Esophagus muscularis mucosa (tissue), 4 donors: ENCODE data around the gene BEND6. TPM values are rescaled to one million over a fixed set of nuclear protein-coding genes. Genes with fewer than 3 reads are reported as not detected.

ENCODE experiments used
- DNase-seq: peaks from one replicate; pipeline ENCODE4 v3.0.0-alpha.2; 2017; ENCODE audit errors: extremely low spot score
- H3K27ac ChIP-seq, 4 donors: fragments of 200-600 bp; sonication (generic); replicated peaks in 1 of 4; 1 replicate in 3 of 4; 2 replicates in 1 of 4; pipeline ENCODE4 v1.5.1; 2016 to 2019; ENCODE audit warnings: mild to moderate bottlenecking in 1 of 4
- H3K27me3 ChIP-seq, 4 donors: fragments of 200-600 bp; sonication (generic); one replicate each; pipeline versions ENCODE4 v1.5.1 to v1.6.0; 2016 to 2019
- H3K36me3 ChIP-seq, 4 donors: fragments of 200-600 bp; sonication (generic); one replicate each; pipeline ENCODE4 v1.5.1; 2016 to 2019
- H3K4me1 ChIP-seq, 4 donors: fragments of 200-600 bp; sonication (generic); one replicate each; pipeline ENCODE4 v1.5.1; 2016 to 2019
- H3K4me3 ChIP-seq, 4 donors: fragments of 200-600 bp; sonication (generic); 1 replicate in 2 of 4; 2 replicates in 2 of 4; pipeline ENCODE4 v1.5.1; 2016 to 2019; ENCODE audit warnings: mild to moderate bottlenecking in 4 of 4, moderate library complexity in 1 of 4
- H3K9me3 ChIP-seq, 4 donors: fragments of 200-600 bp; sonication (generic); 1 replicate in 3 of 4; 2 replicates in 1 of 4; pipeline ENCODE4 v1.5.1; 2016 to 2019
- EP300 ChIP-seq: sonication (generic); formaldehyde crosslinking; IDR thresholded peaks from one replicate; pipeline ENCODE4 v1.6.1; 2017; ENCODE audit warnings: antibody characterized with exemption
- POLR2A ChIP-seq: fragments of 450-650 bp; IDR thresholded peaks from one replicate; pipeline ENCODE4 v1.6.1; 2017; ENCODE audit warnings: antibody characterized with exemption, moderate library complexity, mild to moderate bottlenecking, low read depth
- POLR2AphosphoS5 ChIP-seq, 2 donors: sonication (generic); formaldehyde crosslinking; IDR thresholded peaks; one replicate each; pipeline ENCODE4 v1.6.1; 2017; ENCODE audit warnings: antibody characterized with exemption in 2 of 2
- WGBS: methylation state at CpG from one replicate; pipeline ENCODE4 v1.1.5; 2018; 5-methylcytosine and 5-hydroxymethylcytosine counted together
- intact Hi-C: fragments of 100-400 bp; cut with DNase I; formaldehyde crosslinking; loops from one replicate; pipeline ENCODE4 v1.15.1; 2023
- total RNA-seq, 4 donors: library from RNA; depleted of rRNA; stranded (reverse); fragments of >200 nt; gene quantifications; one replicate each; pipeline versions ENCODE4 v1.1.0 to v1.2.1, GENCODE V29; 2016
- TF ChIP-seq, protein P1 (sequence below), 3 experiments: fragments of 200-600 bp in 2 of 3; fragments of 450-650 bp in 1 of 3; sonication (generic) in 2 of 3; IDR thresholded peaks; one replicate each; pipeline ENCODE4 v1.5.1; 2017 to 2019; ENCODE audit warnings: antibody characterized with exemption in 3 of 3, mild to moderate bottlenecking in 2 of 3, moderate library complexity in 1 of 3

The BEND6 gene
- total RNA-seq, 4 donors from 2014 or later = 0.45 to 1.7 (median 1.5) TPM

DNA sequence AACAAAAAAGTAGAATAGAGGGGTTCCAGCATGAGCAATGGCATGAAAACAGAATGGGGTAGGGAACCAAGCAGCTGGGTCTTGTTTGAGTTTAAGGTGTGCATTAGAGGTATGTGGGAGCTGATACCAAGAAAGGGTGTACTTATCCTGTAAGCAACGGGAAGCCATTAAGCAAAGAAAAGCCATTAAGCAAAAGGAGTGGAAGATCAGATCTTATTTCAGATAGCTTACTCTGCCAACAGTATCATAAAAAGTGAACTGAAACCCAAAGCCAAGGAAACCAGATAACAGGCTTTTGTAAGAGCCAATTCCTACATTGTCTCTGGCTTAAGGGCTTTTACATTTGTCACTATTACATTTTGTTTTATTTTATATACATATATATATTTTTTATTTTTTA, 21.3 kb upstream of the BEND6 start:
- H3K4me3 ChIP-seq = no peak overlapping the region
- no peaks in the 10 kb centered on the region for H3K4me1 ChIP-seq
- no peak for TF ChIP-seq POLR2A
- no peak for TF ChIP-seq POLR2AphosphoS5 (IDR thresholded peaks at IDR 0.05)
- TF ChIP-seq, protein P1, sequence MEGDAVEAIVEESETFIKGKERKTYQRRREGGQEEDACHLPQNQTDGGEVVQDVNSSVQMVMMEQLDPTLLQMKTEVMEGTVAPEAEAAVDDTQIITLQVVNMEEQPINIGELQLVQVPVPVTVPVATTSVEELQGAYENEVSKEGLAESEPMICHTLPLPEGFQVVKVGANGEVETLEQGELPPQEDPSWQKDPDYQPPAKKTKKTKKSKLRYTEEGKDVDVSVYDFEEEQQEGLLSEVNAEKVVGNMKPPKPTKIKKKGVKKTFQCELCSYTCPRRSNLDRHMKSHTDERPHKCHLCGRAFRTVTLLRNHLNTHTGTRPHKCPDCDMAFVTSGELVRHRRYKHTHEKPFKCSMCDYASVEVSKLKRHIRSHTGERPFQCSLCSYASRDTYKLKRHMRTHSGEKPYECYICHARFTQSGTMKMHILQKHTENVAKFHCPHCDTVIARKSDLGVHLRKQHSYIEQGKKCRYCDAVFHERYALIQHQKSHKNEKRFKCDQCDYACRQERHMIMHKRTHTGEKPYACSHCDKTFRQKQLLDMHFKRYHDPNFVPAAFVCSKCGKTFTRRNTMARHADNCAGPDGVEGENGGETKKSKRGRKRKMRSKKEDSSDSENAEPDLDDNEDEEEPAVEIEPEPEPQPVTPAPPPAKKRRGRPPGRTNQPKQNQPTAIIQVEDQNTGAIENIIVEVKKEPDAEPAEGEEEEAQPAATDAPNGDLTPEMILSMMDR (IDR thresholded peaks at IDR 0.05) = no peak
- no peak for TF ChIP-seq EP300
- no peaks in the 10 kb centered on the region for H3K9me3 ChIP-seq
- no peak overlapping the region for H3K27ac ChIP-seq
- 62% methylated on average over 1 of the region's 1 CpG for WGBS
- no peaks in the 10 kb centered on the region for H3K36me3 ChIP-seq
- intact Hi-C loops = no loop called here
- no peak for DNase-seq
- H3K27me3 ChIP-seq = no peaks in the 10 kb centered on the region

DNA sequence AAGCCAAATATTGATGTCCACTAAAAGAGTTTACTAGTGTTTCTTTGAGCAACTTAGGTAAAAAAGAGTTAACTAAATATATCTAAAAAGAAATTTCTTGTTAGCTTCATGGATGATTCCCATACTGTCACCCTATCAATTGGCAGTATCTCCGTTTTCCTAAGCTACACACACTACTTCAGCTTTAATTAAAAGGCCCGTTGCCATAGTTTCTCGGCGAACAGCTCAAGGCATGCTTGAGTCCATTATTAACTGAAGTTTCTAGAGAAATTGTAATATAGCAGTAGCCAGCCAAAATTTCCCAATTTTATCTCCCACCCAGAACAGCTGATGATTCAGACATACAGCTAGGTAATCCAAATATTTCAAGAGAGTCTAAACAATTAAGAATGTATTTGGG, 20.0 kb upstream of the BEND6 start:
- intact Hi-C loops = no loop called here

DNA sequence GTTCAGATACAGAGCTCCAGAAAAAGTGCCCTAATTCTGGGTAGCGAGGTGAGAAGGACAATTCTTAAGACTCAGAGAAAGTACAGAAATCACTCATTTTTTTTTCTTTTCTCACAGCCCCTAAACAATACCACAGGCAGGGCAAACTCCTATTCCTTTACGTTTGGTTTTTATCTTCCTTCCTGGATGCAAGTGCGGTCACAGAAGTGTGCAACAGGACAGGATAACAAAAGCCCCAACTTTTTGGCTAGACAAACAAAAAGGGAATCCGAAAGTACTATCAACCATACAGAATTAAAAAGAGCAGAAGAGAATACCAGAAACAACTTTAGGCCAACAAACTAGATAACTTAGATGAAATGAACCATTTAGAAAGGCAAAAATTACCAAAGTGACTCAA, 18.4 kb upstream of the BEND6 start:
- Histone ChIP-seq H3K9me3 (peaks cover 0 to 11% (median 3%) of the 10 kb centered on the region in 4 donors), H3K36me3 (no peaks in the 10 kb centered on the region), H3K27ac (no peak overlapping the region), H3K4me3 (no peak overlapping the region), H3K27me3 (no peaks in the 10 kb centered on the region), H3K4me1 (no peaks in the 10 kb centered on the region)
- TF ChIP-seq, protein P1 (IDR thresholded peaks at IDR 0.05) = no peak
- no peak for TF ChIP-seq EP300
- DNase-seq = no peak
- 70% methylated on average over 4 of the region's 4 CpGs for WGBS
- intact Hi-C loops = no loop called here

More for the DNA sequence above, 20.0 kb upstream of the BEND6 start:
- Histone ChIP-seq H3K36me3 (no peaks in the 10 kb centered on the region), H3K4me3 (no peak overlapping the region), H3K4me1 (no peaks in the 10 kb centered on the region), H3K27me3 (no peaks in the 10 kb centered on the region), H3K27ac (no peak overlapping the region), H3K9me3 (no peaks in the 10 kb centered on the region)
- WGBS = 84% methylated on average over 4 of the region's 4 CpGs
- TF ChIP-seq EP300 (no peak), POLR2A (no peak), POLR2AphosphoS5 (IDR thresholded peaks at IDR 0.05) (no peak)
- TF ChIP-seq, protein P1 (IDR thresholded peaks at IDR 0.05) = no peak
- DNase-seq = no peak

DNA sequence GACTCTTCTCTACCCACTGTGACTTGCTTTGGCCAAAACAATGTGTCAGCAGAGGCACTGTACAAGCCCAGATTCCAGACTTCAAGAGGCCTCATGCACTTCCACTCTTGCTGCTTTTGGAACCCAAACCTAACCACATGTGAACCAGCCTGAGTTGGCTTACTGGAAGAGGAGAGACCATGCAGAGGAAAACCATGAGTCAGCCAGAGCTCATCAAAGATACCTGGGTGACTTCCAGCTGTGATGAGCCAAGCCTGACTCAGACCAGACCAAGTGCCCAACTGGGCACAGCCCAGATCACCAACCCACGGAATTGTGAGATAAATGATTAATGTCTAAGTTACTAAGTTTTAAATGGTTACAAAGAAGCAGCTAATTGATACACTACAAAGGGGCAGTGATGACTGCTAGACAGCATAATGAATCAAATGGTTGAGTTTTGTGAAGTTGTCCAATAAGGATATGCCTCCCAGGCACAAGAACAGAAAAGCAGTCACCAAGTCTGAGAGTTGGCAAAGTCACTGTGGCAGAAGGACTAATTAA, 16.2 kb upstream of the BEND6 start:
- WGBS = 17% methylated on average over 1 of the region's 1 CpG
- Histone ChIP-seq H3K9me3 (peaks cover 0 to 14% (median 3%) of the 10 kb centered on the region in 4 donors), H3K36me3 (no peaks in the 10 kb centered on the region), H3K27ac (no peak overlapping the region), H3K4me1 (no peaks in the 10 kb centered on the region), H3K4me3 (no peak overlapping the region), H3K27me3 (no peaks in the 10 kb centered on the region)
- intact Hi-C loops = no loop called here
- TF ChIP-seq POLR2A (no peak), POLR2AphosphoS5 (IDR thresholded peaks at IDR 0.05) (no peak), EP300 (no peak)
- TF ChIP-seq, protein P1 (IDR thresholded peaks at IDR 0.05) = no peak
- no peak for DNase-seq

DNA sequence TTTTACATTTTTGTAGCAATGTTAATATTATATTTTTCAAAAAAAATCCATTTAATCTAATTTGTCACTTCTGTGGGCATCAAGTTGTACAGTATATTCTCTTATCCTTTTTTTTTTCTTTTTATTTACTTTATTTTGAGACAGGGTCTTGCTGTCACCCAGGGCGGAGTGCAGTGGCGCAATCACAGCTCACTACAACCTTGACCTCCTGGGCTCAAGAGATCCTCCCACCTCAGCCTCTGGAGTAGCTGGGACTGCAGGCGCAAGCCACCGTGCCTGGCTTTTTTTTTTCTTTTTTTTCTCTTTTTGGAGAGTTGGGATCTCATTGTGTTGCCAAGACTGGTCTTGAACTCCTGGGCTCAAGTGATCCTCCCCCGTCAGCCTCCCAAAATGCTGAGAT, 14.4 kb upstream of the BEND6 start:
- no peak for DNase-seq
- Histone ChIP-seq H3K27ac (no peak overlapping the region), H3K4me3 (no peak overlapping the region), H3K36me3 (no peaks in the 10 kb centered on the region), H3K27me3 (no peaks in the 10 kb centered on the region), H3K9me3 (peaks cover 0 to 14% (median 3%) of the 10 kb centered on the region in 4 donors), H3K4me1 (no peaks in the 10 kb centered on the region)
- WGBS = 97% methylated on average over 5 of the region's 5 CpGs
- intact Hi-C loops = no loop called here
- TF ChIP-seq POLR2A = no peak
- TF ChIP-seq, protein P1 (IDR thresholded peaks at IDR 0.05) = no peak
- TF ChIP-seq POLR2AphosphoS5 (IDR thresholded peaks at IDR 0.05) = no peak
- no peak for TF ChIP-seq EP300
